HCT116 (cell line): Measurements from ENCODE around the gene ACKR3. TPM values are rescaled to one million over a fixed set of nuclear protein-coding genes. Genes with fewer than 3 reads are reported as not detected.

Experiments
- ATAC-seq: fragments of 200-7000 bp; cut with Tn5 transposase; 2 replicates; pipeline ENCODE4 v1.9.1; 2020; ENCODE audit warnings: mild to moderate bottlenecking, moderate library complexity
- BruUV-seq: library from RNA; stranded (reverse); fragments of 400-500 nt; replicated peaks from 2 replicates; lab custom pipeline; 2021; lab: Mats Ljungman, UMichigan
- CTCF ChIA-PET: fragments of 300-600 bp; sonication (Branson Sonifier 250); formaldehyde crosslinking; loops from one replicate; lab custom pipeline; 2021; ENCODE audit warnings: antibody characterized with exemption; lab: Charles Lee
- POLR2A ChIA-PET: fragments of 300-600, 350-600 bp; sonication (Branson Sonifier 250); formaldehyde crosslinking; loops from one replicate; lab custom pipeline; 2021; ENCODE audit warnings: antibody characterized with exemption; lab: Charles Lee
- RAD21 ChIA-PET, 2 experiments: fragments of 300-600 bp; sonication (Branson Sonifier 250); formaldehyde crosslinking; loops; one replicate each; lab custom pipeline; 2023; ENCODE audit warnings: low total read pairs in 2 of 2; ENCODE audit not compliant: uncharacterized antibody in 2 of 2, unreplicated experiment in 2 of 2, low non-redundant PET in 1 of 2; lab: Charles Lee
- DNase-seq: peaks from one replicate; pipeline ENCODE4 v3.0.0-alpha.2; 2010; ENCODE audit warnings: low read depth, low spot score
- H2AFZ ChIP-seq: fragments of 200-600 bp; shearing (Covaris generic), sonication (generic); 2 replicates; pipeline ENCODE4 v1.6.1; 2017; ENCODE audit warnings: low read depth, mixed run types, mixed read lengths, antibody characterized with exemption, low read length; ENCODE audit not compliant: poor library complexity, severe bottlenecking
- H3K27ac ChIP-seq: 2 replicates; pipeline ENCODE4 v1.5.1; 2012; ENCODE audit warnings: low read depth, low read length
- H3K27me3 ChIP-seq: fragments of 200-600 bp; sonication (generic); 2 replicates; pipeline ENCODE4 v1.6.1; 2016; ENCODE audit warnings: mixed run types, low read length, mixed read lengths; ENCODE audit not compliant: insufficient read depth
- H3K36me3 ChIP-seq, 2 experiments: fragments of 200-500 bp in 1 of 2; fragments of 200-600 bp in 1 of 2; sonication (Bioruptor generic) in 1 of 2; sonication (generic) in 1 of 2; 2 replicates each; pipeline versions ENCODE4 v1.5.1 to v1.6.1; 2014 to 2016; ENCODE audit warnings: low read length in 2 of 2, inconsistent platforms in 1 of 2, mixed read lengths in 1 of 2, mixed run types in 1 of 2; ENCODE audit not compliant: insufficient read depth in 2 of 2, control insufficient read depth in 1 of 2
- H3K4me1 ChIP-seq, 2 experiments: fragments of 200-600 bp in 1 of 2; sonication (generic) in 1 of 2; 2 replicates each; pipeline versions ENCODE4 v1.5.1 to v1.6.1; 2012 to 2017; ENCODE audit warnings: low read length in 2 of 2, inconsistent platforms in 1 of 2, mild to moderate bottlenecking in 1 of 2, mixed read lengths in 1 of 2, mixed run types in 1 of 2, moderate library complexity in 1 of 2; ENCODE audit not compliant: insufficient read depth in 2 of 2, control insufficient read depth in 1 of 2
- H3K4me2 ChIP-seq: fragments of 200-600 bp; sonication (generic); 2 replicates; pipeline ENCODE4 v1.6.1; 2017; ENCODE audit warnings: mixed run types, low read length, mixed read lengths
- H3K4me3 ChIP-seq, 2 experiments: fragments of 200-600 bp in 1 of 2; sonication (generic) in 1 of 2; replicated peaks in 1 of 2; 2 replicates each; pipeline ENCODE4 v1.5.1; 2011 to 2016; ENCODE audit warnings: low read length in 2 of 2, control low read depth in 1 of 2, low read depth in 1 of 2, mild to moderate bottlenecking in 1 of 2, mixed read lengths in 1 of 2, mixed run types in 1 of 2
- H3K79me2 ChIP-seq: fragments of 200-600 bp; sonication (generic); 2 replicates; pipeline ENCODE4 v1.6.1; 2017; ENCODE audit warnings: mild to moderate bottlenecking, mixed run types, low read length, moderate library complexity, mixed read lengths; ENCODE audit not compliant: insufficient read depth
- H3K9ac ChIP-seq: fragments of 200-600 bp; sonication (generic); 2 replicates; pipeline ENCODE4 v1.6.1; 2016; ENCODE audit warnings: low read length, mixed read lengths
- H3K9me2 ChIP-seq: fragments of 200-600 bp; sonication (generic), shearing (Covaris generic); 2 replicates; pipeline ENCODE4 v1.6.1; 2017; ENCODE audit warnings: mixed run types, mild to moderate bottlenecking, moderate library complexity; ENCODE audit not compliant: insufficient read depth
- H3K9me3 ChIP-seq, 2 experiments: fragments of 200-500 bp in 1 of 2; fragments of 200-600 bp in 1 of 2; sonication (Bioruptor generic) in 1 of 2; sonication (generic) in 1 of 2; 2 replicates each; pipeline ENCODE4 v1.6.1; 2014 to 2017; ENCODE audit warnings: low read length in 2 of 2, mixed read lengths in 2 of 2, inconsistent platforms in 1 of 2, low read depth in 1 of 2, mild to moderate bottlenecking in 1 of 2, mixed run types in 1 of 2, moderate library complexity in 1 of 2; ENCODE audit not compliant: control insufficient read depth in 1 of 2, insufficient read depth in 1 of 2
- H4K20me1 ChIP-seq: fragments of 200-600 bp; sonication (generic), shearing (Covaris generic); 2 replicates; pipeline ENCODE4 v1.6.1; 2017; ENCODE audit warnings: mixed run types, mild to moderate bottlenecking, moderate library complexity; ENCODE audit not compliant: insufficient read depth
- CBX3 ChIP-seq: IDR thresholded peaks from 2 replicates; pipeline ENCODE4 v1.6.1; 2012; ENCODE audit warnings: low read depth
- CEBPB ChIP-seq: IDR thresholded peaks from 2 replicates; pipeline ENCODE4 v1.6.1; 2012; ENCODE audit warnings: low read depth
- EGR1 ChIP-seq: IDR thresholded peaks from 2 replicates; pipeline ENCODE4 v1.6.1; 2012; ENCODE audit warnings: low read depth
- ELF1 ChIP-seq: IDR thresholded peaks from 2 replicates; pipeline ENCODE4 v1.6.1; 2012; ENCODE audit warnings: low read depth, borderline replicate concordance
- EZH2 ChIP-seq: fragments of 200-600 bp; sonication (generic); IDR thresholded peaks from 2 replicates; pipeline ENCODE4 v1.6.1; 2017; ENCODE audit warnings: antibody characterized with exemption, mixed run types
- EZH2phosphoT487 ChIP-seq: fragments of 200-600 bp; IDR thresholded peaks from 2 replicates; pipeline ENCODE4 v1.6.1; 2018; ENCODE audit warnings: antibody characterized with exemption, borderline replicate concordance
- FOSL1 ChIP-seq: IDR thresholded peaks from 2 replicates; pipeline ENCODE4 v1.6.1; 2012; ENCODE audit warnings: low read depth
- JUND ChIP-seq: IDR thresholded peaks from 2 replicates; pipeline ENCODE4 v1.6.1; 2012
- POLR2A ChIP-seq: IDR thresholded peaks from 2 replicates; pipeline ENCODE4 v1.7.0; 2011; ENCODE audit warnings: borderline replicate concordance; ENCODE audit not compliant: insufficient read depth, insufficient read length; ENCODE audit errors: extremely low read depth
- POLR2AphosphoS5 ChIP-seq: IDR thresholded peaks from 2 replicates; pipeline ENCODE4 v1.6.1; 2011; ENCODE audit warnings: mild to moderate bottlenecking, low read depth, low read length, moderate library complexity
- REST ChIP-seq: IDR thresholded peaks from 2 replicates; pipeline ENCODE4 v1.6.1; 2012; ENCODE audit warnings: low read depth
- SP1 ChIP-seq: IDR thresholded peaks from 2 replicates; pipeline ENCODE4 v1.6.1; 2012; ENCODE audit warnings: low read depth
- ZNF274 ChIP-seq: fragments of 200-500 bp; sonication (Bioruptor generic); IDR thresholded peaks from 2 replicates; pipeline ENCODE4 v1.6.1; 2014; ENCODE audit warnings: mild to moderate bottlenecking, low read depth, low read length, inconsistent platforms
- intact Hi-C: fragments of 100-400 bp; cut with micrococcal nuclease; formaldehyde crosslinking; loops from 2 replicates; pipeline ENCODE4 v1.10.0; 2022
- total RNA-seq: library from RNA; stranded (reverse); gene quantifications from one replicate; pipeline ENCODE4 v1.2.1, GENCODE V29; 2021; ENCODE audit not compliant: unreplicated experiment
- TF ChIP-seq, protein P1 (sequence below): IDR thresholded peaks from 2 replicates; pipeline ENCODE4 v1.6.1; 2011; ENCODE audit warnings: mild to moderate bottlenecking, low read length, moderate library complexity; ENCODE audit not compliant: insufficient replicate concordance; ENCODE audit errors: extremely low read depth
- TF ChIP-seq, protein P2 (sequence below): IDR thresholded peaks from 2 replicates; pipeline ENCODE4 v1.6.1; 2012

The ACKR3 gene
- total RNA-seq, 1 experiment from 2014 or later = 0.20 TPM

DNA sequence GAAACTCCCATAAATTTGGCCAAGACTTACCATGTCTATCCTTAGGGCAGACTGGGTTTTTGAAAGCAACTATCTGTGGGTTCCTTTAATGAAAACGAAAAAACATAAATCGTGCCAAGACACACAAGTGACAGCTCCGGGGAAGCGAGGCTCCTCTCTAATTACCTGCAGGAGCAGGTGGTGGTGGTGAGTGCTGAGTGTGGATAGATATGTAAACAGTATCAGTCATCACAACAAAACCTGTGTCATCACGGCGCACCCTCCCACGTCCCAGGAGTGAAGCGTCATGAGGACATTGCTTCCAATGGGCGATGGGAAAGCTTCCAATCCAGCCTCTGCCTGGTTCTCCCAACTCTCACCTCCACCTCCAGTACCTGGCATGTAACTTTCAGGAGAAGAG, 31.3 kb downstream of the ACKR3 start (continued):
- TF ChIP-seq, protein P1, sequence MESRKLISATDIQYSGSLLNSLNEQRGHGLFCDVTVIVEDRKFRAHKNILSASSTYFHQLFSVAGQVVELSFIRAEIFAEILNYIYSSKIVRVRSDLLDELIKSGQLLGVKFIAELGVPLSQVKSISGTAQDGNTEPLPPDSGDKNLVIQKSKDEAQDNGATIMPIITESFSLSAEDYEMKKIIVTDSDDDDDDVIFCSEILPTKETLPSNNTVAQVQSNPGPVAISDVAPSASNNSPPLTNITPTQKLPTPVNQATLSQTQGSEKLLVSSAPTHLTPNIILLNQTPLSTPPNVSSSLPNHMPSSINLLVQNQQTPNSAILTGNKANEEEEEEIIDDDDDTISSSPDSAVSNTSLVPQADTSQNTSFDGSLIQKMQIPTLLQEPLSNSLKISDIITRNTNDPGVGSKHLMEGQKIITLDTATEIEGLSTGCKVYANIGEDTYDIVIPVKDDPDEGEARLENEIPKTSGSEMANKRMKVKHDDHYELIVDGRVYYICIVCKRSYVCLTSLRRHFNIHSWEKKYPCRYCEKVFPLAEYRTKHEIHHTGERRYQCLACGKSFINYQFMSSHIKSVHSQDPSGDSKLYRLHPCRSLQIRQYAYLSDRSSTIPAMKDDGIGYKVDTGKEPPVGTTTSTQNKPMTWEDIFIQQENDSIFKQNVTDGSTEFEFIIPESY = no peak
- no peak for TF ChIP-seq POLR2A
- TF ChIP-seq EZH2phosphoT487 = no peak
- no peak for TF ChIP-seq ELF1
- TF ChIP-seq JUND = no peak
- TF ChIP-seq CEBPB = no peak

DNA sequence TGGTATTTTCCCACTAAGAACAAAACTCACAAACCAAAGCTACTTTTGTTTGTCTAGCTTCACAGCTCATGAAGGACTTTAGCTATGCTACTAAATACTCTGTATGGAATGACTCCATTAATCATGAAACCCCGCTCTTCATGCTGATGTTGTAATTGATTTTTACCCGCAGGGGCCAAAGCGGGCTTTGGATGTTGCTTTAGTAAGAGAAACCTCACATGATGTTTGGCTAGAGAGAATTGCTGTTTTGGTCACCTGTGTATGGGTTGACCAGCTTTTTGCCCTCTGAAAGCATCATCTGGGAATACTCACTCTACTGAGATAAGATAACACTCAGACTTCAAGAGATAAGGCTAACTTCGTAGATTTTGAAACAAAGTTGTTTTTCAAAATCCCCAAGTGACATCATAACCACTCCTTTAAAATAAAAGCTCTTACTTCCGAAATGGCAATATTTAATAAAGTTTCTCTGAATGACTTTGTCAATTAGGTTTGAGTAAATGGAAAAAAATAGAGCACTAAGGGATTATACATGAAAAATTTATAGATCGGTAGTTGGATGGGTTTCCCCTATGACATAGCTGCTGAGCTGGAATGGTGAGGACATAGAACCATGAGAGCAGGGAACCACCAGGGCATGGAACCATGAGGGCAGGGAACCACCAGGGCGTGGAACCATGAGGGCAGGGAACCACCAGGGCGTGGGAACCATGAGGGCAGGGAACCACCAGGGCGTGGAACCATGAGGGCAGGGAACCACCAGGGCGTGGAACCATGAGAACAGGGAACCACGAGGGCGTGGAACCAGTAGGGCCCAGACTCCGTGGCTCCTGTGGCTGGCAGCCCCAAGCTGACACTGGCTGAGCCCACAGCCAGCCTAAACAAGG, 31.9 kb downstream of the ACKR3 start:
- no TSS peak for BruUV-seq
- no peak for DNase-seq
- TF ChIP-seq SP1 (no peak), EZH2phosphoT487 (no peak), FOSL1 (no peak), EGR1 (no peak), POLR2AphosphoS5 (no peak), REST (no peak), CBX3 (no peak), CEBPB (no peak), ZNF274 (no peak), EZH2 (no peak)
- TF ChIP-seq, protein P1 = no peak
- TF ChIP-seq, protein P2, sequence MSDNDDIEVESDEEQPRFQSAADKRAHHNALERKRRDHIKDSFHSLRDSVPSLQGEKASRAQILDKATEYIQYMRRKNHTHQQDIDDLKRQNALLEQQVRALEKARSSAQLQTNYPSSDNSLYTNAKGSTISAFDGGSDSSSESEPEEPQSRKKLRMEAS = no peak
- Histone ChIP-seq H3K27me3 (peaks cover 62% of the 10 kb centered on the region), H3K9me2 (no peaks in the 10 kb centered on the region), H3K36me3 (no peaks in the 10 kb centered on the region), H4K20me1 (no peaks in the 10 kb centered on the region), H3K4me2 (no peak overlapping the region), H3K4me3 (no peak overlapping the region), H2AFZ (no peak overlapping the region), H3K9ac (no peak overlapping the region), H3K27ac (no peak overlapping the region), H3K79me2 (no peaks in the 10 kb centered on the region), H3K4me1 (no peaks in the 10 kb centered on the region), H3K9me3 (no peaks in the 10 kb centered on the region)
- POLR2A ChIA-PET = no interaction called here
- intact Hi-C loops = no loop called here
- RAD21 ChIA-PET = no interaction called here
- CTCF ChIA-PET = no interaction called here
- ATAC-seq = no peak
